HFF-Myc (cell line): ENCODE measurements around the gene FAT1.

Experiments used
- DNase-seq: peaks from one replicate; pipeline ENCODE4 v3.0.0-alpha.2; 2011; ENCODE audit warnings: low read depth; ENCODE audit errors: extremely low read depth
- H3K4me3 ChIP-seq: replicated peaks from 2 replicates; pipeline ENCODE4 v1.5.1; 2011; ENCODE audit warnings: low read depth, mild to moderate bottlenecking, control low read depth, low read length
- CTCF ChIP-seq: IDR thresholded peaks from 2 replicates; pipeline ENCODE4 v1.5.1; 2012; ENCODE audit warnings: mild to moderate bottlenecking, low read depth, low read length, control low read depth; ENCODE audit errors: missing control alignments

Gene FAT1

GRCh38 chr4:186633844-186634243, 89.8 kb downstream of the FAT1 start:
- TF ChIP-seq CTCF = no peak
- DNase-seq = no peak
- H3K4me3 ChIP-seq = no peak overlapping the region

GRCh38 chr4:186630128-186630527, 93.5 kb downstream of the FAT1 start:
- DNase-seq = no peak
- TF ChIP-seq CTCF = no peak

GRCh38 chr4:186628058-186628711, 95.5 kb downstream of the FAT1 start:
- H3K4me3 ChIP-seq = no peak overlapping the region
- no peak for DNase-seq

More at GRCh38 chr4:186630128-186630527, 93.5 kb downstream of the FAT1 start:
- no peak overlapping the region for H3K4me3 ChIP-seq

GRCh38 chr4:186627226-186627865, 96.3 kb downstream of the FAT1 start:
- no peak for DNase-seq
- no peak overlapping the region for H3K4me3 ChIP-seq
- no peak for TF ChIP-seq CTCF

More at GRCh38 chr4:186628058-186628711, 95.5 kb downstream of the FAT1 start:
- no peak for TF ChIP-seq CTCF

GRCh38 chr4:186624951-186625350, 98.7 kb downstream of the FAT1 start:
- no peak overlapping the region for H3K4me3 ChIP-seq
- no peak for DNase-seq
- TF ChIP-seq CTCF = no peak

- DNase-seq = no peak
- H3K4me3 ChIP-seq = no peak overlapping the region
- TF ChIP-seq CTCF = no peak
Observed at GRCh38 chr4:186623546-186623945, 100.1 kb downstream of the FAT1 start.
